Activated gamma-delta T cell treated with Interleukin-2 at 50 U/mL for 16 hours (primary cell): ENCODE data around the gene DNASE1L2.

Experiments
- DNase-seq: peaks from one replicate; pipeline ENCODE4 v3.0.0-alpha.2; 2020

The DNASE1L2 gene

GRCh38 chr16:2271848-2272461 is 35.7 kb downstream of the DNASE1L2 start:
- no peak for DNase-seq

DNA sequence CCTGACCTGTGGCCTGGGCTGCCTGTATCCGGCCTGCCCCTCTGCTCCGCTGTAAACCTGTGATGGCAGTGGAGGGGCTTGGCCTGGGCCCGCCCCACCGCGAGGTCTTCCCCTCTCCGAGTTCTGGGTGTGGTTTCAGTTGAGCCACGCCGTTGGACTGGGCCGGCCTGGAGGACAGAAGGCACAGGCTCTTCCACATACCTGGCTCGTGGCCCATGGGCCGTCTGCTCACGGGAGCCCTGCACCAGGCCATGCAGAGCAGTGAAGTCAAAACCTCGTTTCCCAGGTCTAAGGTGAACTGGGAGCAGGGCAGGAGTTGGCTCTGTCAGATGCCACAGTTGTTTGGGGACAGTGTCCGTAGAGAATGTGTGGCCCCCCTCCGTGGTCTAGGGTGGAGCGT is 37.2 kb downstream of the DNASE1L2 start:
- no peak for DNase-seq

GRCh38 chr16:2273931-2274330 is 37.7 kb downstream of the DNASE1L2 start:
- DNase-seq: no peak

DNA sequence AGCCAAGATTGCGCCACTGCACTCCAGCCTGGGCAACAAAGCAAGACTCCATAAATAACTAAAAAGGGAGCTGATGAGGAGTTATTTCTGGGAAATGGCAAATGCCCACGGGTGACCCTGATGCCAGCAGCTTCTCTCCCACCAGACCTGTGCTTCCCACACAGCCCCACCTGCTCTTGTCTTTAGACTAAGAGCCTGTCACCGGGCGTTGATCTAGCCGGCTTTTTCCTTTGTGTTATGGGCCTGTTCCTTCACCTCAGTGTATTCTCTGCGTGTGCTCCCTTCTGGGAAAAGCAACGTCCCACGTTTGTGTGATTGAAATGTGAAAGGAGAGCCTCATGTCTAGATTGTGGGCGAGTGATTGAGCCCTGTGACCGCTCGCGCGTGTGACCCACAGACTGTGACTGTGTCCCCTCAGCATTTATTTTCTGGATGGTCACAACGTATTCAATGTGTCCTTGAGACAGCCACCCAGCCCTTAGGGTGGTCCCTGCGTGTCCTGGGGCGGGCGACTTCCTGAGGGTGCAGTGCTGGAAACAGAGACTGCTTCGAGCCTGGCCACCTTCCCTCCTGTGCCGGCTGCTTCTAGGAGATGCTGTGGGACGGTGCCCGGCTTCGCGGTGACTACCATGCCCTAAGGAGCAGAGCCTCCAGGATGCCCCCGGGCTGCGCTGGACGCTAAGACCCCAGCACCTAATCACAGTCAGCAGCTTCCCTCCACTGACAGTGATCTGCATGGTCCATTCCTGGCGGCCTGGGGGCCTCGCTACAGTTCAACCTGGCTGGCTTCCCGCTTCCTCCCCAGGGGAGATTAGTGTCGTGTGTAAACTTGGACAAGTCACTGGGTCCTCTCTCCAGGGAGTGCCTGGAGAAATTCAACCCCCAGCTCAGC is 39.5 kb downstream of the DNASE1L2 start:
- no peak for DNase-seq

DNA sequence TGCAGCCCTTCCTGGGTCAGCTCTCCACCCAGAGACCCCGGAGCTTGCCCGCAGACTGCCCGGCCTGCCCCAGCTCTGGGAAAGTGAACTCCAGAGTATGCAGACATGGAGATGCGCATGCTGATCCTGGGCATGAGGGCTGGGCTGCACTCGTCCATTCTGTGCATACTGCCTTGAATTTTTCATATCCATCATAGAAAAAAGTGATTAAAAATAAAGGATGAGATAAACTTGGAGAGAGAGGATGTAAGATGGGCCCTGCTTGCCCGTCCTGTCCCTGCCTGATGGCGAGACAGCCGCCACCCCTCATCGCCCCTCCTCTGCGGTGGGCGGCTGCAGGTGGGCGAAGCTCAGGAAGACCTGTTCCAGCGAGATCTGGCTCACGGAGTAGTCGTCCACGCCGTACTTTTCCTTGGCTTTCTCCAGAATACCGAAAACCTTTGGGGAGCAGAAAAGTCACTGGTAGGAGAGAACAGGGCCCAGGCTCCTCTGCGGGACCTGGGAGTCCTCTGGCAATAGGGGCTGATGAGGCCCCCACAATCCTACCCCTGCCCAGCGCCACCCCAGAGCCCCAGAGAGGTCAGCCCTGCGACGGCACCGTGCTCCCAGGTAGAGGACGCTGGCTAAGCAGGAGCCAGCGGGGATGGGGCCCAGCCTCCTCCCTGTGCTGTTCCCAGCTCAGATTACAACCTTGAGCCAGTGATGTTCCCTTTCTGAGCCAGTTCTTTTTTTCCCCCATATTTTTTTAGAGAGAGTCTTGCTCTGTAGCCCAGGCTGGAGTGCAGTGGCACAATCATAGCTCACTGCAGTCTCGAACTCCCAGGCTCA is 40.3 kb downstream of the DNASE1L2 start:
- no peak for DNase-seq

GRCh38 chr16:2277466-2278271 is 41.4 kb downstream of the DNASE1L2 start:
- DNase-seq: no peak

DNA sequence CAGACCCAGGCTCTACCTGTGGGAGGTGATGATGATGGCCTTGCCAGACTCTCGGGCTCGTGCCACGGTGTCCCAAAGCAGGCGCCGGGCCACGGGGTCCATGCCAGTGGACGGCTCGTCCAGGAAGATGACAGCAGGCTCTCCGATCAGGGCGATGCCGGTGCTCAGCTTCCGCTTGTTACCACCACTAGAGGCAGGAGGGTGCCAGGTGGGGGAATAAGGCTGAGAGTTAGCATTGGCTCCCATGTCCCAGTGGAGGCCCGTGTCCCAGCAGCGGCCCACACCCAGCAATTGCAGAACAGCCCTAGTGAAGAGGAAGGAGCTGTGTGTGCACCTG is 42.0 kb downstream of the DNASE1L2 start:
- DNase-seq: no peak

DNA sequence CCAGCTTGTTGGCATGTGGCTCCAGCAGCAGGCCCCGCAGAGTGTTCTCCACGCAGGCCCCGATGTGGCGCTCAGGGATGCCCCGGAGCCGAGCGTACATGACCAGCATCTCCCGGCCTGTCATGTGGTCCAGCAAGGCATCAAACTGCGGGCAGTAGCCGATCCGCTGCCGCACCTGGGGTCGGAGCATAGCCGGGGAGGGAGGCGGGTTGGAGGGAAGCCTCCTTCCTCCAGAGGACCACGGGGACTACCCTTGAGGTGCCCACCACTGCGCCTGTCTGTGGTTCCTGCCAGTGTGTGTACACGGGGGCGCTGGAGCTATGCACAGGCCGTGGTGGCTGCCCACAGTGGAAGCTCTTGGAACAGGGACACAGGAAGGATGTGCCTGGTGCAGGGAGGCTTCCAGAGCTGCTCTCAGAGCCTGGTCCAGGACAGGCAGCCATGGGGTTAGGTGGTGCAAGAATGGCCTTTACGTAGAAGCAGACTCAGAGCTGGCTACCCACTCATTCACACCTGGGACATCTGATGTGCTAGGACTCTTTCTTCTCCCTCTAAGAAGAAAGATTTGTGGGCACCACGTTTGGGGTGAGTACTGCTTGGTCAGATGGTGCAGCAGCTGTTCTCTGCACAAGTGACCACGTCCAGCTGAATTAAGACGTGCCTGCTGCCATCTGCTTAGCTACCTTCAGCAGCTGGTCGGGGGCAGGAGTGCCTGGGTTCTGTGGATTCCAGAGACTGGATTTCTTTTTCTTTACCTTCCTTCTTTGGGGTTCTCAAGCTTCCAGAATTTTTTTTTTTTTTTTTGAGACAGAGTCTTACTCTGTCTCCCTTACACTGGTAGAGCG is 42.9 kb downstream of the DNASE1L2 start:
- no peak for DNase-seq

DNA sequence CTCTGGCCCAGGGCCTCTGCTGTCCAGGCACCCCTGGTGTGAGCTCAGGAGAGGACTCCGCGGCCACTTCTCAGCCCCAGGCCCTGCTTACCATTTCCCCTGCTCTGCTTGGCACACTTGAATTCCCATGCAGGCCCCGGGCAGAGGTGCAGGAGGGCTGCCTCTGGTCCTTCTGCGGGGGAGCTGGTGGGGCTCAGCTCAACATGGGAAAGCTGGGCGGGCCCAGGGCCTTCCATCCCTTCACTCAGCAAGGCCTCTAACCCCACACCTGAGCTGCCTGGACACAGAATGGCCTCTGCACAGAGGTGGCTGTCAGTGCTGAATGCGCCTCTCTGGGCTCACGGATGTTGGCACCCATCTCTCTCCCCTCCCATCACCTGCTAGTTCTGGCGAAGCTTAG is 44.2 kb downstream of the DNASE1L2 start:
- no peak for DNase-seq

- DNase-seq: no peak
Measured at GRCh38 chr16:2280981-2281542, 44.8 kb downstream of the DNASE1L2 start.

DNA sequence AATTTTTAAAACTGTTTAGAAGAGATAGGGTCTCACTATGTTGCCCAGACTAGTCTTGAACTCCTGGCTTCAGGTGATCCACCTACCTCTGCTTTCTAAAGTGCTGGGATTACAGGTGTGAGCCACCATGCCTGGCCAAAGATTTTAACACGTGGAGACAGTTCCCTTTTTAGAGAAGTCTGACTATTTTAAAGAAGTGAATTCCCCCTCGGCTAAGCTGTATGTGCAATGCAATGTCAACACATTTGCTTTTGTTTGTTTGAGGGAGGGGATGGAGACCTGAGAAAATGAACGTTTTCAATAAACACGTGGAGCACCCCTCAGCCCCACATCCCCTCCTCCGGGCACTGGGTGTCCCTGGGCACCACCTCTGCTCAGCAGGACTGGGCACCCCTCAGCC is 46.0 kb downstream of the DNASE1L2 start:
- no peak for DNase-seq

- no peak for DNase-seq
Measured at GRCh38 chr16:2282866-2283555, 46.8 kb downstream of the DNASE1L2 start.

DNA sequence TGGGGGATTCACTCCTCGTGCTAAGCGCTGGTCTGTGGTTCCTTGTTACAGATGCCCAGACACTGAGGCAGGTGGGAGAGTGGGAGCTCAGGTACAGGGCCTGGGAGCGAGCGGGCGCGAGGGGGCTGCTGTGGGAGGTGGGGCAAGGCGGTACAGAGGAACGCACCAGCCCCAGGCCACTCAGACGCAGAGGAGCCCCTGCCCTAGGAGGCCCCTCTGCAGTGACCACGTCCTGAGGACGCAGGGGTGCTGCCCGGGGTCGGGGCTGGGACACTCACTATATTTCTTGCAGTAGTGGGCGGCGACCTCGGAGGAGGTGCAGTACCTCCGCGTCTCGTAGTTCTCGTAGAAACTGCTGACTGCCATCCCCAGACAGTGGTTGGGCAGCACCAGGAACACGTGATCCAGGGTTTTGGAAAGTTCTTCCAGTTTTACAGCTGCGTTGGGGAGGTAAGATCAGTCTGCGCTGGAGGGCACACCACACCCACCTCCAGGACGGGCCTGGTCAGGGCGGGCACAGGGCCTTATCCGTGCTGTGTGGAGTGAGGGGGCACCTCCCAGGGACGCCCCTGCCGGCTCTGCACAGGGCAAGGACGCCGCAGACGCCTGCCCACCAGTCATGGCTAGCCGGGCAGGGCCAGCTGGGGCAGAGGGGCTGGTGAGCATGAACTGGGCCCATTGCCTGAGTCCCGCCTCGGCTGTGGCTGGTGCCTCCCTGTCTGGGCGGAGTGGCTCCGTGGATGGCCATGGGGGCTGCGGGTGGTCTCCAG is 47.9 kb downstream of the DNASE1L2 start:
- no peak for DNase-seq

DNA sequence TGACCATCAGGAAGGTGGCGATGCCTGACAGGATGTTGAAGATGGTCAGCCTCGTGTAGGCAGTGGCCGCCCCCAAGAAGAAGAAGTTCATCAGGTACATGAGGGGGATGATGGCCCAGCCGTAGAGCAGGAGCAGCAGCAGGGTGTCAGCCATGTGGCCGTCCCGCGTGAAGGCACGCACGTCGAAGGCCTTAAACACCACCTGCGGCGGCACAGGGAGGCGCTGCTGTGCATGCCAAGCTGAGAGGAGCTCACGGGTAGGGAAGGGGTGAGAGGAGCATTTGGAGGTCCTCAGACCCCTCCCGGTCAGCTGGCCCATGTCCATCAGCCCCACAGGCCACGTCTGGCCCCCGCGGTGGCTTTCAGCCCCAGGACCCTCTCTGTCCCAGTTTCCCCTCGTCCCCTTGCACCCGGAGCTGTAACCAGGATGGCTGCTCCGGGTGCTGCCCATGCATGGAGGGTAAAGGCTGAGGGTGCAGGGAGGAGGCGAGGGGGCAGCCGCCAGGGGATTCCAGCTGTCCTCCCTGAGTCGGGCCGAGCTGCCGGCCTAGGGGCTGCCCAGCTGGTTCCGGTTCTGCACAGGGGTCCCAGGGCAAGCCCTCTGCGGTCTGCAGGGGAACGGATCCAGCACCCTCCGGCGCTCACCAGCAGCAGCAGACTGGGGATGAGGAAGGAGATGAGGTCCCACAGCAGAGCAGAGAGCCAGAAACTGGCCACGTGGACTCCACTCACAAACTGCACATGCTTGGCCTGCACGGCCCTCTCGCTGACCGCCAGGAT is 48.7 kb downstream of the DNASE1L2 start:
- no peak for DNase-seq

- no peak for DNase-seq
Measured at GRCh38 chr16:2285731-2286191, 49.5 kb downstream of the DNASE1L2 start.

DNA sequence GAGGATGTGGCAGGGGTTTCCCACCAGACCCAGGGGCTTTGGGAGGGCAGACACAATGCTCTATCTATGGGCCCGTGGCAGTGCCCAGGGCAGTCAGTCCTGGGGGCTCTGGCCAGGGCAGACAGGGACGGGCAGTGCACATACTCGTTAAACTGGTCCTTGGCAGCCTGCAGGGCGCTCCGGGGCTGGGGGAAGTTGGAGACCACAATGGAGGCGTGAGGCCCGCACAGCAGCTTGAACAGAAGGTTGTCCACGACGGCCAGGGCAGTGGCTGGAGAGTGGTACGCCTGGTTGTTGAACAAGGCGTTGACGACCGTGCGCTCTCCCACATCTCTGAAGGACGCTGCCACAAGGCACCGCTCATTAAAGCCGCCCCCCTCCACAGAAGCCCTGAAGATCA is 50.3 kb downstream of the DNASE1L2 start:
- no peak for DNase-seq

GRCh38 chr16:2287916-2288547 is 51.8 kb downstream of the DNASE1L2 start:
- no peak for DNase-seq
